ENCODE results near the gene NRXN2.
"Not testable (repeated sequence)": the region's sequence is repeated elsewhere in the genome, so short reads cannot be mapped to it uniquely, and the experiment has no call there.

Gene NRXN2

DNA sequence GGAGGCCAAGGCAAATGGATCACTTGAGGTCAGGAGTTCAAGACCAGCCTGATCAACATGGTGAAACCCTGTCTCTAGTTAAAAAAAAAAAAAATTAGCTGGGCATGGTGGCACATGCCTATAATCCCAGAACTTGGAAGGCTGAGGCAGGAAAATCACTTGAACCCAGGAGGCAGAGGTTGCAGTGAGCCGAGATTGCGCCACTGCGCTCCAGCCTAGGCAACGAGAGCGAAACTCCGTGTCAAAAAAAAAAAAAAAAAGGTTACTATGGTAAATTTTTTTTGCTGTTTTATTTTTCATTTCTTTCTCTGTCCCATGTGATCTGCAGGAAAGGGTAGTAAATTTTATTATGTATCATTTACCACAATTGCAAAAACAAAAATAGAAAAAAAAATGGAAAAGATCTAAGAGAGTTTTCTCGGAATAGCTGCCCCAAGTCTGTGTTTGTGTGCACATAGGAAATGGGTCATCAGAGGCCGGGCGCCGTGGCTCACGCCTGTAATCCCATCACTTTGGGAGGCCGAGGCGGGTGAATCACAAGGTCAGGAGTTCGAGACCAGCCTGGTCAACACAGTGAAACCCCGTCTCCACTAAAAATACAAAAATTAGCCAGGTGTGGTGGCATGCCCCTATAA lies 58.6 kb downstream of the NRXN2 start:
- DNase-seq (ENCODE audit: low spot score); H3K36me3 Mint-ChIP-seq (ENCODE audit: low read depth); H3K4me1 Mint-ChIP-seq (ENCODE audit: low read depth); H3K9me3 Mint-ChIP-seq; H3K27ac Mint-ChIP-seq; H3K27me3 Mint-ChIP-seq (ENCODE audit: low read depth); H3K4me3 Mint-ChIP-seq: not testable (repeated sequence)

DNA sequence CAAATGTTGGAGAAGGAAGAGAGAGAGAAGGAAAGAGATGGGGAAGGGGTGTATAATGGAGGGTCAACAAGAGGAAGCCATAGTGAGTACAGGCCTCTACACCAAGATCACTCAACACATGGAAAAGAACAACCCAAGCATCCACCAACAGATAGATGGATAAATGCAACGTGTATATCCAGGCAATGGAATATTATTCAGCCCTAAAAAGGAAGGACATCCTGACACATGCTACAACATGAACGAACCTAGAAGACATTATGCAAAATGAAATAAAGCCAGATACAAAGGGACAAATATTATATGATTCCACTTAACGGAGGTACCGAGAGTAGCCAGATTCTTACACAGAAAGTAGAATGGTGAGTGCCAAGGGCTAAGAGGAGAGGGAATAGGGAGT lies 59.3 kb downstream of the NRXN2 start:
- DNase-seq (ENCODE audit: low spot score): no peak
- H3K27me3 Mint-ChIP-seq (ENCODE audit: low read depth): no peaks in the 10 kb centered on the region
- no peak overlapping the region for H3K4me3 Mint-ChIP-seq
- H3K36me3 Mint-ChIP-seq (ENCODE audit: low read depth): no peaks in the 10 kb centered on the region
- no peaks in the 10 kb centered on the region for H3K9me3 Mint-ChIP-seq
- H3K4me1 Mint-ChIP-seq (ENCODE audit: low read depth): no peaks in the 10 kb centered on the region
- no peak overlapping the region for H3K27ac Mint-ChIP-seq

DNA sequence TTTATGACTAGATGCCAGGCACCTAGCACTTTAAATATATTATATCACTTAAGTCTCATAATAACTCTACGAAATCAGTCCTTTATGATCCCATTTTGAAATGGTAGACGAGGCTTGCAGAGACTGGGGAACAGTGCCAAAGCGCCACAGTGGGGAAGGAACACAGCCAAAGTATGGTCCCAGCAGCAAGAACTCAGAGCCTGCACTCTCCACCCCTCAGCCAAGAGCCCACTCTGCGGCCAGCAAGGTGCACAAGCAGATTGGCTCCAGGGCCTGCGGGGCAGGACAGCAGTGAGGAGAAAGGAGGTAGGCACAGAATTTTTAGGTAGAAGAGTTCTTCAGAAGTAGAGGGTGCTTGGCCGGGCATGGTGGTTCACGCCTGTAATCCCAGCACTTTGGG lies 61.4 kb downstream of the NRXN2 start:
- H3K9me3 Mint-ChIP-seq: no peaks in the 10 kb centered on the region
- no peak for DNase-seq (ENCODE audit: low spot score)
- H3K4me3 Mint-ChIP-seq: no peak overlapping the region
- H3K27ac Mint-ChIP-seq: no peak overlapping the region
- no peaks in the 10 kb centered on the region for H3K36me3 Mint-ChIP-seq (ENCODE audit: low read depth)
- peaks cover 10% of the 10 kb centered on the region for H3K4me1 Mint-ChIP-seq (ENCODE audit: low read depth)
- H3K27me3 Mint-ChIP-seq (ENCODE audit: low read depth): no peaks in the 10 kb centered on the region

DNA sequence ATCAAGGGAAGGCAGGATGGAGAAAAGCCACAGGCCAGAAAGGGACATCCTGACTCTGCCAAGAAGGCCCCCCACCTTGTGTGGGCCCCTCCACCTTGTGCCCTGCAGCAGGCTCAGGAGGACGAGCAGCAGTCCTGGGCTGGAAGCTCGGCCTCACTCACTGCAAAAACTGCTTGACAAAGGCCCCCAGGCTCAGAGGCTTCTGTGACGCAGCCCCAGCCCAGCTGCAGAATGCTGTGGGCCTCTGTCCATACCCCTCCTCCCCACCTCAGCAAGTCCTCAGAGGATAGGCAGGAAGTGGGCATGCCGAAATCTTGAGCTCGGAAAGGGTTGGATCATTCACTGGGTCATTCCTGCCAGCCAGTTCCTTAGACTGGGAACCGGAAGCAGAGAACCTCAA lies 61.9 kb downstream of the NRXN2 start:
- DNase-seq (ENCODE audit: low spot score): no peak

DNA sequence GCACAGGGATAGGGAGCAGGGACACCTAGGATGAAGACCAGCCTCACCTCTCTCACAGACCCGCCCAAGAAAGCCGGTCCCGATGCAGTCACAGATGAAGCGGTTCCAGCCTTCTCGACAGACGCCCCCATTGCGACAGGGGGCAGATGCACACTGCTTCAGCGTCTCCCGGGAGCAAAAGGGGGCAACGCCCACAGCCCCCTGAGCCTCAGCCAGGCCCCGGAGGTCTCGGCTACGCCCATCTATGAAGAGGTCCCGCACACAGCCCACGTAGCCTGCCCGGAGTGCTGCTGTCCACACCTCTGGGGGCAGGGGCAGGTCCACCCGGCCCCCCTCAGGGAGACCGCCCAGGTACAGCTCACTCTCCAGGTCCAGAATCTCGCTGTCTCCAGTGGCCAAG lies 62.3 kb downstream of the NRXN2 start:
- Mint-ChIP-seq H3K9me3 (no peaks in the 10 kb centered on the region), H3K4me3 (no peak overlapping the region), H3K4me1 (ENCODE audit: low read depth) (peaks cover 10% of the 10 kb centered on the region)

More for the DNA sequence above, 61.9 kb downstream of the NRXN2 start:
- Mint-ChIP-seq H3K27me3 (ENCODE audit: low read depth) (no peaks in the 10 kb centered on the region), H3K27ac (no peak overlapping the region), H3K36me3 (ENCODE audit: low read depth) (no peaks in the 10 kb centered on the region), H3K4me3 (no peak overlapping the region), H3K4me1 (ENCODE audit: low read depth) (peaks cover 10% of the 10 kb centered on the region), H3K9me3 (no peaks in the 10 kb centered on the region)

GRCh38 chr11:64660205-64660604 lies 62.8 kb downstream of the NRXN2 start:
- no peak overlapping the region for H3K27ac Mint-ChIP-seq
- peaks cover 10% of the 10 kb centered on the region for H3K4me1 Mint-ChIP-seq (ENCODE audit: low read depth)
- no peaks in the 10 kb centered on the region for H3K27me3 Mint-ChIP-seq (ENCODE audit: low read depth)
- no peak for DNase-seq (ENCODE audit: low spot score)
- H3K36me3 Mint-ChIP-seq (ENCODE audit: low read depth): no peaks in the 10 kb centered on the region
- H3K9me3 Mint-ChIP-seq: no peaks in the 10 kb centered on the region
- no peak overlapping the region for H3K4me3 Mint-ChIP-seq

More for the DNA sequence above, 62.3 kb downstream of the NRXN2 start:
- Mint-ChIP-seq H3K36me3 (ENCODE audit: low read depth) (no peaks in the 10 kb centered on the region), H3K27me3 (ENCODE audit: low read depth) (no peaks in the 10 kb centered on the region), H3K27ac (no peak overlapping the region)
- DNase-seq (ENCODE audit: low spot score): no peak

- H3K4me3 Mint-ChIP-seq: no peak overlapping the region
- H3K36me3 Mint-ChIP-seq (ENCODE audit: low read depth): no peaks in the 10 kb centered on the region
- no peaks in the 10 kb centered on the region for H3K9me3 Mint-ChIP-seq
- no peak for DNase-seq (ENCODE audit: low spot score)
- no peaks in the 10 kb centered on the region for H3K27me3 Mint-ChIP-seq (ENCODE audit: low read depth)
- peaks cover 10% of the 10 kb centered on the region for H3K4me1 Mint-ChIP-seq (ENCODE audit: low read depth)
- H3K27ac Mint-ChIP-seq: no peak overlapping the region
These were observed 63.4 kb downstream of the NRXN2 start for GRCh38 chr11:64659417-64660144.

DNA sequence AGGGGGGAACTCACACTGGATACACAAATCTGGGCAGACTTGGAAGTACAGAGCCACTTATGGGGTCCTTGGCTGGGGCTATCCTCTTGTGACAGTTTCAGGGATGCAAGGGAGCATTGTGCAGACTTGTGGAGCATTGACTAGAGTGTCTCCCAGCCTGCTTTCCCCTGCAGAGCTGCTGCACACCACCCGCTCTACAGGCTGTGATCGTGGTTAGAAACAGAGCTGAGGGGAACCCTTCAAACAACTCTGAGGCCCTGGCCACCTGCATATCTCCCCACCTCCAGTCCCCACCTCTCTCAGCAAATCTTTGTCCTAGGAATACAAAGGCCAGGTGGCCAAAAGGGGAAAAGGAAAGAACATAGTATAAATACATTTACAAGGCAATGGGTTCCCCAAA lies 64.7 kb downstream of the NRXN2 start:
- Mint-ChIP-seq H3K9me3 (no peaks in the 10 kb centered on the region), H3K36me3 (ENCODE audit: low read depth) (no peaks in the 10 kb centered on the region), H3K27ac (no peak overlapping the region), H3K27me3 (ENCODE audit: low read depth) (peaks cover under 1% of the 10 kb centered on the region), H3K4me1 (ENCODE audit: low read depth) (peaks cover 10% of the 10 kb centered on the region), H3K4me3 (no peak overlapping the region)
- DNase-seq (ENCODE audit: low spot score): no peak

DNA sequence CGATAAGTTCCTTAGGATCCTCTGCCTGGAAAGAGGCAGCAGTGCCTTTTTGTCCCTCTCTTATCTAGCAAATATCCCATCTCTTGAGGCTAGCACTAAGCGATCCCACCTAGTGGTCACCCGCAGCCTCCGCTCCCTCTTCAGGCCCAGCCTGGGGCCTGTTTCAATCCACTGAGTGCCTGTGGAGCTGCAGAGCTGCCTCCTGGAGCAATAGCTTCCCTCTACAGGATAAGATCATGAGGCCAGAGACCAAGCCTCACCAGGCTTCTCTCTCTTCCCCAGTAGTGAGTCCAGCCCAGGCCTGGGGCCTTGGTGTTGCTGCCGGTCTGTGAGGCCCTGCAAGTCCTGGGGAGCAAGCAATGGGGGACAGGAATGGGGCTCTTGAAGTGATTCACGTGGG lies 66.1 kb downstream of the NRXN2 start:
- Mint-ChIP-seq H3K27ac (no peak overlapping the region), H3K4me3 (no peak overlapping the region), H3K36me3 (ENCODE audit: low read depth) (no peaks in the 10 kb centered on the region), H3K9me3 (no peaks in the 10 kb centered on the region), H3K27me3 (ENCODE audit: low read depth) (peaks cover 2% of the 10 kb centered on the region), H3K4me1 (ENCODE audit: low read depth) (peaks cover 10% of the 10 kb centered on the region)
- DNase-seq (ENCODE audit: low spot score): no peak

- H3K4me3 Mint-ChIP-seq: no peak overlapping the region
These were observed 66.9 kb downstream of the NRXN2 start for GRCh38 chr11:64655941-64656601.

GRCh38 chr11:64654958-64655541 lies 67.9 kb downstream of the NRXN2 start:
- Mint-ChIP-seq H3K4me3 (no peak overlapping the region), H3K27ac (no peak overlapping the region), H3K36me3 (ENCODE audit: low read depth) (no peaks in the 10 kb centered on the region), H3K4me1 (ENCODE audit: low read depth) (peaks cover 10% of the 10 kb centered on the region), H3K9me3 (no peaks in the 10 kb centered on the region), H3K27me3 (ENCODE audit: low read depth) (peaks cover 2% of the 10 kb centered on the region)
- DNase-seq (ENCODE audit: low spot score): no peak

More at GRCh38 chr11:64655941-64656601, 66.9 kb downstream of the NRXN2 start:
- DNase-seq (ENCODE audit: low spot score): no peak
- no peak overlapping the region for H3K27ac Mint-ChIP-seq
- H3K9me3 Mint-ChIP-seq: no peaks in the 10 kb centered on the region
- peaks cover 10% of the 10 kb centered on the region for H3K4me1 Mint-ChIP-seq (ENCODE audit: low read depth)
- peaks cover 2% of the 10 kb centered on the region for H3K27me3 Mint-ChIP-seq (ENCODE audit: low read depth)
- H3K36me3 Mint-ChIP-seq (ENCODE audit: low read depth): no peaks in the 10 kb centered on the region

- Mint-ChIP-seq H3K27me3 (ENCODE audit: low read depth) (peaks cover 2% of the 10 kb centered on the region), H3K36me3 (ENCODE audit: low read depth) (no peaks in the 10 kb centered on the region), H3K27ac (no peak overlapping the region), H3K4me1 (ENCODE audit: low read depth) (peaks cover 10% of the 10 kb centered on the region), H3K4me3 (no peak overlapping the region), H3K9me3 (no peaks in the 10 kb centered on the region)
- no peak for DNase-seq (ENCODE audit: low spot score)
These were observed 68.6 kb downstream of the NRXN2 start for GRCh38 chr11:64654439-64654838.

- H3K27ac Mint-ChIP-seq: no peak overlapping the region
- DNase-seq (ENCODE audit: low spot score): no peak
- H3K4me1 Mint-ChIP-seq (ENCODE audit: low read depth): peaks cover 10% of the 10 kb centered on the region
- no peaks in the 10 kb centered on the region for H3K36me3 Mint-ChIP-seq (ENCODE audit: low read depth)
- H3K9me3 Mint-ChIP-seq: no peaks in the 10 kb centered on the region
- H3K4me3 Mint-ChIP-seq: no peak overlapping the region
- peaks cover 4% of the 10 kb centered on the region for H3K27me3 Mint-ChIP-seq (ENCODE audit: low read depth)
These were observed 69.5 kb downstream of the NRXN2 start for GRCh38 chr11:64653388-64653973.

All from T-helper 2 cell treated with Interferon-gamma antibody and Interleukin-4, amounts not matched to agents 5 μg/mL and 100 μg/mL, for 36 hours (primary cell).